ENCODE measurements around the gene AFG1L.
"Not testable (repeated sequence)": the region's sequence is repeated elsewhere in the genome, so short reads cannot be mapped to it uniquely, and the experiment has no call there.

Gene AFG1L

DNA sequence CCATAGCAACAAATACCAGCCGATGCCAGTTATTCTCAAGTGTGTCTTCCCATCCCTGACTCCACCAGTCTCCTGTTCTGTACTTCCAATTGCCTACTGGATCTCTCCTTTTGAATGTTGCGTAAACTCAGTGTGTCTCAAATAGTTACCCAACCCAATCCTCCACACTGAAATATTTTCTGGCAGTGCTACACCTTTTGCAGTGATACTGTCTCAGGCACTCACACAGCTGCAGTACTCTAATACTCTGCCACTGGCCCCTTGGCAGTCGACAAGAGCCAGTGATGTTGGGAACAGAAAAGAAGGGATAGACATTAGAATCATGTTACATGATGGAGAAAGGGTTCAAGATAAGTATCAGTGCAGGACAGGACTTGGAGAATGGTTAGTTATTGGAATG, 234.0 kb downstream of the AFG1L start:
- no peak for DNase-seq

DNA sequence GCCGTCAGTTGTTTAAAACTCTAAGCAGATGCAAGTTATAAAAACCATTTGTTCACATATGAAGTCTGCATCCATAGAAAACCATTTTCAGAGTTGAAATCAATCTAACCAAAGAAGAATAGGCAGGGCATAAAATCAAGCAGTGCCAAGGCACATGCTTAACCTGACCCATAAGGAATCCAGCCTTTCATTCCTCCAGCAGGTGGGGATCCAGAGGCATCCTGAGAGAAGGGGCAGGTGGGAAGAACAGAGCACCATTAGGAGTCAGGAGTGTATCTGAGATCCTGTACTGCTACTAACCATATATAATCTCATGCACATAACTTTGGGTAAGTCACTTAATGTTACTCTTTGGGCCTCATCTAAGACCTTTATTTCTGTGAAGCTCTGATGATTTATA, 236.5 kb downstream of the AFG1L start:
- no peak for DNase-seq

GRCh38 chr6:108535114-108535742, 240.4 kb downstream of the AFG1L start:
- no peak for DNase-seq

DNA sequence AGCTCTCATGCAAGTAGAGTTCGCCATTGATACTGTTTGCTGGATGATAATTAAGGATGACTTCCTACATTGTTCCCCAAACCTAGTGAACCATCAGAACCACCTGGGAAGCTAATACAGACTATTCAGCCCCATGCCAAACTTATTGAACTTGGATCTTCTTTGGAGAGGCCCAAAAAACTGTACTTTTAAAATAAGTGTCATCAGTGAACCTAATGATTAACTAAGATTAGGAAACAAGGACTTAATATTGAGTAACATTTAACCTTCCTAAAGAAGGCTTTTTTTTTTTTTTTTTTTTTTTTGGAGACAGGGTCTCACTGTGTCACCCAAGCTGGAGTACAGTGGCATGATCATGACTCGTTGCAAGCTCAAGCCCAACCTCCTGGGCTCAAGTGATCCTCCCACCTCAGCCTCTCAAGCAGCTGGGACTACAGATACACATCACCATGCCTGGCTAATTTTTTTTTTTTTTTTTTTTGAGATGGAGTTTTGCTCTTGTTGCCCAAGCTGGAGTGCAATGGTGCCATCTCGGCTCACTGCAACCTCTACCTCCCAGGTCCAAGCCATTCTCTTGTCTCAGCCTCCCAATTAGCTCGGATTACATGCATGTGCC, 241.2 kb downstream of the AFG1L start:
- not testable (repeated sequence) for DNase-seq

GRCh38 chr6:108541843-108542759, 247.2 kb downstream of the AFG1L start:
- peak; percentile 67 for DNase-seq

DNA sequence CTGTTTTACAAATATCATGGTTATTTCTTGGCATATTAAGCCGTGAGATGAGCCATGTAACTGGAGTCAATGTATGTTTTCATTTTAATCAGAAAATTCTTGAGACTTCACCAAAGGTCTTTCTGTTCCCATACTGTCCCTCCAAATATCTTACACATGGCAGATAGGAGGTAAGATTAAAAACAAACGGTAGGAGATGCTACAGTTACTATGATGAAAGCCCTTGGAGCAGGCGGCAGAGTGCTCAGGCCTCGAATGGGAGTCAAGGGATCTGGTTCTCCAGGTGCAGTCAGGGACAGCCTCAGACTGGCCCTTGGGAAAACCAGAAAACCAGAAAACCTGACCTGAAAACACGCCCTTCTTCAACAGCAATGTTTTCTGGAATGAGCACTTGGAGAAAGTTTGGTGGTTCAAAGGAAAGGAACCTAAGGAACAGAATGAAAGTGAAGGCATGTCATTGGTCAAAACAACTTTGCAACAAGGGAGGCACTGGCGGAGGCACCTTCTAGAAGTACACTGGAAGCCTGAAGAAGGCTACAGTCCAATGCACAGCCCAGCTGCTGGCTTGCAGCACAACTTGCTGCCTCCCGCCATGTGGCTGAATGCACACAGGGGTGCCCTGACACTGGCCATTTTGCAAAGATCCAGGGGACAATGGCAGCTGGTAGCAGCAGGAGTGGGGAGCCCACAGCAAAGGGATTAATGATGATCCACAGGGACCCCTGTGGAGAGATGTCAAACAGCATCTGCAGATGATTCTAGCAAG, 248.5 kb downstream of the AFG1L start:
- DNase-seq = no peak

GRCh38 chr6:108544606-108545005, 249.8 kb downstream of the AFG1L start:
- no peak for DNase-seq

- DNase-seq = no peak
These were observed 251.5 kb downstream of the AFG1L start for GRCh38 chr6:108546079-108547049.

GRCh38 chr6:108549241-108549640, 254.4 kb downstream of the AFG1L start:
- DNase-seq = no peak

- DNase-seq = no peak
These were observed 254.9 kb downstream of the AFG1L start for GRCh38 chr6:108549741-108550140.

- no peak for DNase-seq
These were observed 255.4 kb downstream of the AFG1L start for GRCh38 chr6:108550256-108550655.

DNA sequence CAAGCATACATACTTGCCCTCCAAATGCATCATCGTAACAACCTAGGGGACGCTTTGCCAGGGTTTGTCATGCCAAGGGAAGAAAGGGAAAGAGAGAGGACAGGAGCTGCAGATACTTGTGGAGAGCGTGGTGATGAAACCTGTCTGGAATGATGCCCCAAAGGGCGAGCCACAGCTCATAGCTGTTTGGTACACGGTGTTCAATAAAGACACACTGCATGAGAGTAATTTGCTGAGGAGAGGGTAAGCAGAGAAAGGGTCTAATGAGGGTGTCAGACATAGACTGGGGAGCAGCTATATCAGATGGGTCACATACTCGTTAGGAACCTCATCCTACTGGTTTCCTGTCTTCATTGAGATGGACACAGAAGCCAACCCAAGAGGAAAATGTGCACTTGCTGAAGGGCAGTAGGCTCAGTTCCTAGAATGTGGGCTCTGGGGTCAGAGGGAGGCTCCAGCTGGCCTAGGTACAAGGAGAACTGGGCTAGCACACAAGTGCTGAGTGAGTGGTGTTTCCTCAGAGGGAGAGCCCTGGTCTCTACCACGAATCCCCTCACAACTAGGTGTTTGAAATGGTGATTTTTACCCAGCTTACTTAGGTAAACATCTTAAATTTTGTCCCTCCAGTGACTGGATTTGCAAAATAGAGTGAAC, 260.7 kb downstream of the AFG1L start:
- no peak for DNase-seq

DNA sequence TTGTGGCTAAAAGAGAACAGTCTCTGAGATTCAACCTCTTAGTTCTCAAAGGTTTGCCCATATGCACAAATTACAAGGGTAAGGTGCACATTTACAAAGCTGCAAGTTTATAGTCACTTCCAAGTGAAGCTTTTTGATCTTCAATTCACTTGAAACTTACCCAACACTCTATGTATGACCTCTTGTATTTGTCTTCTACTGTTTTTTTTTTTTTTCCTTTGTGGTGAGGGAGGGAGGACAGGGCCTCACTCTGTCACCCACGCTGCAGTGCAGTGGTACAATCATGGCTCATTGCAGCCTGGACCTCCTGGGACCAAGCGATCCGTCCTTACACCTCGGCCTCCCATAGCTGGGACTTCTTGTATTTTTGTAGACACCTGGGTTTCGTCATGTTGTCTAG, 261.4 kb downstream of the AFG1L start:
- DNase-seq = no peak

DNA sequence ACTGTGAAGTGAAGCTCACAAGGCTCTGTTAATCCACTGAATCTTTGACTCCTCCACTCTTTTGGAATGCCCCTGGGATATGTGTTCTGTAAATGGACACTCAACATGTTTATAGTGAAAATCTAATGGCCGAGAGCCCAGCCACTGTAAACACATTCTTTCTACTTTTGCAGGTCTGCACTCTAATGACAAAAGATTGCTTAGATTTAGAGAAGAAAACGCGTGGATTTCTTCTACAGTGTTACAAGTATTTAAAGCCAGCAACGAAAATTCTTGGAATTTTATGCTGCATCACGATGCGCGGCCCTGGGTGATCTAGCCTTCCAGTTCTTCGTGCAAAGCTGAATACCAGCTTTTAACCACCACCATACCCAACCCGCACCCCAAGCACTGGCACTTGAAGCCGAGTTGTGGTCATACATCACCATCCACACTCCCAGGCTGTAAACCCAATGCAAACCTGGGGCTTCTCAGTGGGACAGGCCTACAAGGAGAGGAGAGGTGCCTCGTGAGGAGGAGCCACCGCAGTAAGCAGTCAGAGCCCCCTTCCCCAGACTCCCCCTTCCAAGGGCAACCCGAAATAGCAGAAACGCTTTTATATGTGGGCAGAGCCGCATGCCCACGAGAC, 262.1 kb downstream of the AFG1L start:
- no peak for DNase-seq

GRCh38 chr6:108557494-108558371, 262.9 kb downstream of the AFG1L start:
- DNase-seq = peak; percentile 73

GRCh38 chr6:108558372-108559096, 263.7 kb downstream of the AFG1L start:
- peak; percentile 95 for DNase-seq

DNA sequence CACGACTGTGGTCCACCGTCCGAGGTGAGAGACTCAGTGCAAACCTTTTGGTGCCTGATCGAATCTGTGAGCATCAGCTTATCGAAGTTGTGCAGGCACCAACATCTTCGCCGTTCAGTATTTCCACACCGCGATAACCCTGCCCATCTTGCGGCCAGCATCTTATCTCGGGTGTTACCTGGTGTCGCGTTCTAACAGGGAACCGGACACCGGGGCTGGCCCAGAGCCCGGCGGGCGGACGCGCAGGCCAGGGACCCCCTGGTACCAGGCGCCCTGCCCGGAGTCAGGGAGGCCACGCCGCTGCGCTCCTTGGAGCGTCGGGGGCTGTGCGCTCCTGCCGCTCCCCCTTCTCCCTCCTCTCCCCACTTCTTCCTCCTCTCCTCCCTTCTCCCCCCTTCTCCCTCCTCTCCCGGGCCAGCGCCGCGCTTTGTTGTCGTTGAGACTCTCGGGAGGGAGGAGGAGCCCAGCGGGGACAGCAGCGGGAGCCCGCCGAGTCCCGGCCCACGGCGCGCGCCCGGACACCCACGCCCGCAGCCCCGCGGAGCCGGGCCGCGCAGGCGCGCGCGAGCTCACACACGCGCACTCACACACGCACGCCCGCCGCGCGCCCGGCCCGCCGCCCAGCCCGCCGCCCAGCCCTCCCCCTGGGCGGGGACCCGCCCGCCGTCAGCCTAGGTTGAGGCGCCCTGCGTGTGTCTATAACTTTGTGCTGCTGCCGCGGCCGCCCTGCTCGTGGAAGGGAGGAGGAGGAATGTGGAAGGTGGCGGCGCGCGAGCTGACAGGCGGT, 264.4 kb downstream of the AFG1L start:
- DNase-seq = peak; percentile 82

DNA sequence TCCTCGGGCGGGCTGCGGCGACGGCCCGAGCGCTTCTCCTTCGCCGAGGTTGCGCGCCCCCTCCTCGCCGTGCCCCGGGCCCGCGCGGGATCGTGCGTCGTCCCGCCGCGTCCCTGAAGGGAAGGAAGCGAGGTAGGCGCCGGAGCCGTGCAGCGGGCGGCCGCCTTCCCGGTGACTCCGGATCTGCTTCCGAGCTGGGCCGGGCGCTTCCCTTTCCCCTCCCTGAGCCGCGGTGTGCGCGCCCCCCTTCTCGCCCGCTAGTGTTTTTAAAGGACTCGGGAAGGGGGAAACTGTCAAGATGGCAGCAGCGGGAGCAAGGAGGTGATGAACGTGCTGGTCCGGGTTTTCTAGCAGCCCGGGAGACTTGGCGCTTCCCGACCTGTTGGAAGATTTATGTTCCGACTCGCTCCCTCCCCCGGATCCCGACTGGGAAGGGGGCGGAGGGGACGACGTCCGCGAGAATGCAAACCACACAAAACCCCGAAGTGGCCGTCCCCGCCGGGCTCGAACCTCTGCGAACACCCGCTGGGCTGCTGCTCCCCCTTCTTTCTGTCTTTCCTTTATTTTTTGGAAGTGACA, 265.1 kb downstream of the AFG1L start:
- DNase-seq = peak; percentile 52

Measured in stimulated activated CD8-positive, alpha-beta memory T cell treated with anti-CD3 and anti-CD28 coated beads, Interleukin-4, amount 100 ng/mL, for 48 hours (primary cell).